Right lobe of liver (tissue), 6 donors: ENCODE measurements around the gene ITPR1. TPM values are rescaled to one million over a fixed set of nuclear protein-coding genes. Genes with fewer than 3 reads are reported as not detected.
A peak's percentile ranks its signal among the peaks of the same experiment; 100 is the strongest.

ENCODE experiments used
- ATAC-seq, 4 donors: fragments of 200-7000 bp; cut with Tn5 transposase; one replicate each; pipeline ENCODE4 v1.9.1; 2020; ENCODE audit warnings: mild to moderate bottlenecking in 4 of 4, moderate library complexity in 4 of 4
- DNase-seq, 3 donors: peaks; one replicate each; pipeline ENCODE4 v3.0.0-alpha.2; 2020
- H3K27ac ChIP-seq, 3 donors: fragments of 200-600 bp; one replicate each; pipeline ENCODE4 v1.8.0; 2022
- H3K27me3 ChIP-seq, 2 donors: fragments of 200-600 bp; one replicate each; pipeline ENCODE4 v1.8.0; 2022
- H3K36me3 ChIP-seq, 4 donors: fragments of 200-600 bp; sonication (generic) in 1 of 4; one replicate each; pipeline versions ENCODE4 v1.5.1 to v1.8.0; 2017 to 2022; ENCODE audit warnings: control low read depth in 1 of 4
- H3K4me1 ChIP-seq, 4 donors: fragments of 200-600 bp; sonication (generic) in 1 of 4; one replicate each; pipeline versions ENCODE4 v1.5.1 to v1.8.0; 2017 to 2022; ENCODE audit warnings: control low read depth in 1 of 4
- H3K4me3 ChIP-seq, 3 donors: fragments of 200-600 bp; one replicate each; pipeline ENCODE4 v1.8.0; 2022
- H3K9me3 ChIP-seq, 4 donors: fragments of 200-600 bp; sonication (generic) in 1 of 4; one replicate each; pipeline versions ENCODE4 v1.5.1 to v1.8.0; 2017 to 2022; ENCODE audit warnings: control low read depth in 1 of 4
- POLR2A ChIP-seq: fragments of 450-650 bp; IDR thresholded peaks from one replicate; pipeline ENCODE4 v1.6.1; 2017; ENCODE audit warnings: antibody characterized with exemption, mild to moderate bottlenecking
- WGBS: methylation state at CpG from one replicate; pipeline ENCODE4 v1.1.6; 2018; ENCODE audit warnings: low coverage, low lambda C conversion rate; ENCODE audit not compliant: insufficient coverage; ENCODE audit errors: missing lambda C conversion rate; 5-methylcytosine and 5-hydroxymethylcytosine counted together
- intact Hi-C, 2 donors: fragments of 100-400 bp; cut with DNase I; formaldehyde crosslinking; loops; one replicate each; pipeline versions ENCODE4 v1.11.2 to v1.14.1; 2022
- total RNA-seq, 6 experiments: library from RNA; depleted of rRNA in 2 of 6; stranded (reverse); fragments of >200 nt in 2 of 6; fragmentation: NEBNext Ultra II Directional in 3 of 6; extraction: Animal tissue kit (Norgen Biotek cat#: 25700) in 3 of 6; gene quantifications; one replicate each; pipeline versions ENCODE4 v1.1.0 to v1.2.4, GENCODE V29; 2016 to 2023
- TF ChIP-seq, protein P1 (sequence below), 4 donors: fragments of 200-600 bp in 3 of 4; fragments of 450-650 bp in 1 of 4; IDR thresholded peaks; one replicate each; pipeline versions ENCODE4 v1.5.1 to v1.8.0; 2016 to 2022; ENCODE audit warnings: antibody characterized with exemption in 4 of 4, mild to moderate bottlenecking in 2 of 4
- donor health status: DM: no; HTN: yes; CAD: no.
- donor health status: DM: no; HTN: no; CAD: no.
- donor health status: DM: no; HTN: no; CAD: no.
- donor health status: DM: no; HTN: yes; CAD: no.
- donor health status: DM: no; HTN: yes; CAD: no.

Gene ITPR1
- total RNA-seq, 6 experiments from 2014 or later: 6.5 to 16.2 (median 11.5) TPM

DNA sequence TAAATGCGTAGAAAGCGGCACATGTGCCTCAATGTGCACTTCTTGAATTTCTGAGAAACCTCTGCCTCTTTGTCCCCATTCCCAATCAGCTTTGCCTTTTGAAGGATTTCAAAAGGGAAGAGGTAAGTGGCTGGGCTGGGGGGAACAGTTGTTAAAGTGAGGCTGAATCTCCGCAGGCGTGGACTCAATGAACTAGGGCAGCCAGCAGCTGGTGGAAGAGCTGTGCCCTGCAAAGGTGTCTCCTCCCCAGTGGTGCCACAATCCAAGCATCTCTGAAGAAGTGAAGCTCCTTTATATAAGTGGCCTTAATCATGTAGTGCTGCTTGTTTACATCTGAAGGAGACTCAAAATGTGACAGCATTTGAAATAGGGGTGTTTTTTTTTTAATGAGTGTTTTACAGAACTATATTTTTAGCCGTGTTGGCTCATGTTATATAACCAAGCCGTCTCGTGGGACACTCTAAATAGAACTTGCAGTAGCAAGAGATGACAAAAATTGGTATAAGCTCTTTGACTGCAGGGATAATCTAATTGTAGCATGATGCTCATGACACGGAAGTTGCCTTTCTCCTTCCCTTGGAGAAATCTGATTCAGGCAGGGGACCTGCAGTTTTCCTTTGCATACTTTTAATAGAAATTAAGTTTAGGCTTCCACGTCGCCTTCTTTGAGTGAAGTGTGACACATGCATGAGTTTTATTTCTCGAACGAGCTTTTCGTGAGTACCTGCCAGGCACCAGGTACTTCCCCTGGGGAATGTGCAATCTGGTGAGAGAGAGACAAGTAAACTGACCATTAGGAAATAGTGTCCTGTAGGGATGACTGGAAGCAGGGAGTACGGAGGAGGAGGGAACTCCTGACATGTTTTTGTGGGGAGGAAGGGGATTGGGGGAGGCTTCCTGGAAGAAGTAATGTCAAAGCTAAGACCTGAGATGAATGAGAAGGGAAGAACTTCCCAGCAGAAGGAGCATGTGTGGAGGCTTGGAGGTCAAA, 306.4 kb downstream of the ITPR1 start:
- no peak overlapping the region for H3K27ac ChIP-seq
- ATAC-seq (peak; percentile 57 to 82 (median 68)), DNase-seq (no peak)
- 60% methylated on average over 11 of the region's 14 CpGs for WGBS
- H3K36me3 ChIP-seq: no peaks in the 10 kb centered on the region
- intact Hi-C loops: no loop called here
- no peaks in the 10 kb centered on the region for H3K27me3 ChIP-seq
- TF ChIP-seq, protein P1, sequence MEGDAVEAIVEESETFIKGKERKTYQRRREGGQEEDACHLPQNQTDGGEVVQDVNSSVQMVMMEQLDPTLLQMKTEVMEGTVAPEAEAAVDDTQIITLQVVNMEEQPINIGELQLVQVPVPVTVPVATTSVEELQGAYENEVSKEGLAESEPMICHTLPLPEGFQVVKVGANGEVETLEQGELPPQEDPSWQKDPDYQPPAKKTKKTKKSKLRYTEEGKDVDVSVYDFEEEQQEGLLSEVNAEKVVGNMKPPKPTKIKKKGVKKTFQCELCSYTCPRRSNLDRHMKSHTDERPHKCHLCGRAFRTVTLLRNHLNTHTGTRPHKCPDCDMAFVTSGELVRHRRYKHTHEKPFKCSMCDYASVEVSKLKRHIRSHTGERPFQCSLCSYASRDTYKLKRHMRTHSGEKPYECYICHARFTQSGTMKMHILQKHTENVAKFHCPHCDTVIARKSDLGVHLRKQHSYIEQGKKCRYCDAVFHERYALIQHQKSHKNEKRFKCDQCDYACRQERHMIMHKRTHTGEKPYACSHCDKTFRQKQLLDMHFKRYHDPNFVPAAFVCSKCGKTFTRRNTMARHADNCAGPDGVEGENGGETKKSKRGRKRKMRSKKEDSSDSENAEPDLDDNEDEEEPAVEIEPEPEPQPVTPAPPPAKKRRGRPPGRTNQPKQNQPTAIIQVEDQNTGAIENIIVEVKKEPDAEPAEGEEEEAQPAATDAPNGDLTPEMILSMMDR (IDR thresholded peaks at IDR 0.05): no peak
- TF ChIP-seq POLR2A: no peak
- H3K4me3 ChIP-seq: no peak overlapping the region
- H3K9me3 ChIP-seq: no peaks in the 10 kb centered on the region
- peaks cover 0 to 14% (median 5%) of the 10 kb centered on the region in 4 donors for H3K4me1 ChIP-seq

DNA sequence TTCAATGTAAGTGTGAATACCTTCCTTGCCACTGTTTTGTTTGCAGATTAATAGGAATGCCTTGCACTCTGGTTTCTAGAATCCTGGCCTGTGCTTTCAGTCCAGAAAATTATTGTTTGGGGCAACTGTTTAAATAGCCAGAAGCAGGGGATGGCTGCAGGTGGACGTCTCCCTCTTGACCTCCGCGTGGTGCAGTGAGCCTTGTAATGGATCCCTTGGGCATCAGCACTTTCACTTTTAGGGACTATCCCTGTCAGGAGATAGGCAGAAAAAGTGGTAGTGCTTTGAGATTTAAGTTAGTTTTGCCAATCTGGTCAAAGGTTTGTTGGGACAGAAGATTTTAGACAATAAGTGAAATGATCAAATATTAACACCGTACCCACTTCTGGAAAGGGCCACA, 307.4 kb downstream of the ITPR1 start:
- Histone ChIP-seq H3K27me3 (no peaks in the 10 kb centered on the region), H3K36me3 (no peaks in the 10 kb centered on the region), H3K4me1 (peaks cover 0 to 14% (median 5%) of the 10 kb centered on the region in 4 donors), H3K27ac (peak overlapping the region in 1 of 3 donors; percentile 41), H3K9me3 (no peaks in the 10 kb centered on the region), H3K4me3 (no peak overlapping the region)
- ATAC-seq (peak; percentile 91 to 94 (median 94)), DNase-seq (peak in 2 of 3 donors; percentile 38 to 53)
- intact Hi-C loops: no loop called here
- WGBS: 31% methylated on average over 4 of the region's 4 CpGs
- TF ChIP-seq POLR2A: no peak
- TF ChIP-seq, protein P1 (IDR thresholded peaks at IDR 0.05): peak in 2 of 4 donors; percentile 4 to 11

DNA sequence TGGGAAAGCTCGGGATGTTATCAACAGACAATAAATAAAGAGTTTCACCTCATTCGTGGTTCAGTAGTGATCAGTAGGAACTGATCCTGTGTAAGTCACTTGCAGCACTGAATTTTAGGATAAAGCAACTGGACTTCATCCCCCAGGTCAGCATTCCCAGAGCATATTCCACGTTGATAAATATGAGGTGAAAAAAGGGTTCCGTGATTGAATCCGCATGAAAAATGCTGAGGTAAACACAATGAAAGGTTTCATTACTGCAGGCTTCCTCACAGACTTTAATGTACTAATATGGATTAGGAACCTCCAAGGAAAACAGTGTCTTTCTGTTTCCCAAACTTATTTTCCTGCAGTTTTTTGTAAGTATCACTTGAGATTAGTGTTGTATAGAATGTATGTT, 308.7 kb downstream of the ITPR1 start:
- Histone ChIP-seq H3K27ac (no peak overlapping the region), H3K4me1 (peaks cover 0 to 14% (median 5%) of the 10 kb centered on the region in 4 donors), H3K27me3 (no peaks in the 10 kb centered on the region), H3K9me3 (no peaks in the 10 kb centered on the region), H3K4me3 (no peak overlapping the region), H3K36me3 (no peaks in the 10 kb centered on the region)
- ATAC-seq (no peak), DNase-seq (no peak)
- TF ChIP-seq, protein P1 (IDR thresholded peaks at IDR 0.05): no peak
- TF ChIP-seq POLR2A: no peak
- intact Hi-C loops: no loop called here
- WGBS: 27% methylated on average over 4 of the region's 5 CpGs

DNA sequence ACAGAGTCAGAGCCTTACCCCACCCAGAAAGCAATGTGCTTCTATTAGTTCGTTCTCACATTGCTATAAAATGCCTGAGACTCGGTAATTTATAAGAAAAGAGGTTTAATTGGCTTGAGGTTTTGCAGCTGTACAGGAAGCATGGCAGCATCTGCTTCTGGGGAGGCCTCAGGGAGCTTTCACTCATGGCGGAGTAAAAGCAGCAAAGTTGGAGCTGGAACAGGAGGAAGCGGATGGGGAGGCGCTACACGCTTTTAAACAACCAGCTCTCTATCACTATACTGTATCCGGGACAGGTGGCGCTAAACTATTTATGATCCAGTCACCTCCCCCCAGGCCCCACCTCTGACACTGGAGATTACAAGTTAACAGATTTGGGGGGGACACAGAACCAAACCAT, 309.8 kb downstream of the ITPR1 start:
- intact Hi-C loops: no loop called here
- DNase-seq: no peak
- Histone ChIP-seq H3K36me3 (no peaks in the 10 kb centered on the region), H3K27me3 (no peaks in the 10 kb centered on the region), H3K9me3 (no peaks in the 10 kb centered on the region), H3K4me1 (peaks cover 0 to 14% (median 5%) of the 10 kb centered on the region in 4 donors), H3K27ac (no peak overlapping the region), H3K4me3 (no peak overlapping the region)
- ATAC-seq: no peak
- no peak for TF ChIP-seq POLR2A
- TF ChIP-seq, protein P1 (IDR thresholded peaks at IDR 0.05): no peak
- WGBS: 99% methylated on average over 8 of the region's 8 CpGs
